Fibroblast of lung (primary cell): ENCODE measurements around the gene SLC1A4. TPM values are rescaled to one million over a fixed set of nuclear protein-coding genes. Genes with fewer than 3 reads are reported as not detected.
"Not testable (repeated sequence)": the region's sequence is repeated elsewhere in the genome, so short reads cannot be mapped to it uniquely, and the experiment has no call there.

Experiments used
- DNase-seq, 2 donors: peaks; one replicate each; pipeline versions ENCODE4 v3.0.0 to v3.0.0-alpha.2; 2010; ENCODE audit warnings: low read depth in 2 of 2
- H2AFZ ChIP-seq: 2 replicates; pipeline ENCODE4 v1.5.1; 2012; ENCODE audit warnings: low read length, control low read depth, inconsistent platforms
- H3K27ac ChIP-seq: 2 replicates; pipeline ENCODE4 v1.5.1; 2011; ENCODE audit warnings: low read length, control low read depth; ENCODE audit not compliant: insufficient read depth
- H3K27me3 ChIP-seq: 2 replicates; pipeline ENCODE4 v1.5.1; 2011; ENCODE audit warnings: mild to moderate bottlenecking, low read length; ENCODE audit not compliant: control insufficient read depth, insufficient read depth
- H3K36me3 ChIP-seq: 2 replicates; pipeline ENCODE4 v1.5.1; 2011; ENCODE audit warnings: low read length; ENCODE audit not compliant: control insufficient read depth, insufficient read depth
- H3K4me1 ChIP-seq: 2 replicates; pipeline ENCODE4 v1.5.1; 2011; ENCODE audit warnings: low read length; ENCODE audit not compliant: control insufficient read depth, insufficient read depth; ENCODE audit errors: extremely low read depth
- H3K4me2 ChIP-seq: 2 replicates; pipeline ENCODE4 v1.5.1; 2011; ENCODE audit warnings: low read length, control low read depth; ENCODE audit not compliant: insufficient read depth; ENCODE audit errors: extremely low read depth
- H3K4me3 ChIP-seq, 4 experiments: fragments of 200-600 bp in 1 of 4; sonication (generic) in 1 of 4; replicated peaks in 1 of 4; 2 replicates each; pipeline ENCODE4 v1.5.1; 2011 to 2016; ENCODE audit warnings: low read length in 4 of 4, low read depth in 3 of 4, mild to moderate bottlenecking in 3 of 4, control low read depth in 2 of 4, inconsistent platforms in 1 of 4, mixed read lengths in 1 of 4; ENCODE audit not compliant: insufficient read depth in 1 of 4; ENCODE audit errors: control extremely low read depth in 1 of 4
- H3K79me2 ChIP-seq: 2 replicates; pipeline ENCODE4 v1.5.1; 2012; ENCODE audit warnings: mild to moderate bottlenecking, low read length, inconsistent platforms; ENCODE audit not compliant: control insufficient read depth, insufficient read depth
- H3K9ac ChIP-seq: 2 replicates; pipeline ENCODE4 v1.5.1; 2011; ENCODE audit warnings: mild to moderate bottlenecking, low read length, control low read depth; ENCODE audit not compliant: insufficient read depth
- H3K9me3 ChIP-seq: 2 replicates; pipeline ENCODE4 v1.5.1; 2012; ENCODE audit warnings: low read depth, low read length; ENCODE audit not compliant: control insufficient read depth, insufficient read depth
- H4K20me1 ChIP-seq: 2 replicates; pipeline ENCODE4 v1.5.1; 2011; ENCODE audit warnings: low read length; ENCODE audit not compliant: control insufficient read depth, insufficient read depth; ENCODE audit errors: extremely low read depth
- EZH2 ChIP-seq: IDR thresholded peaks from 2 replicates; pipeline ENCODE4 v1.5.1; 2012; ENCODE audit warnings: low read length, control low read depth, mild to moderate bottlenecking; ENCODE audit errors: missing control alignments
- polyA plus RNA-seq, 2 donors: library from polyadenylated mRNA; depleted of rRNA in 1 of 2; stranded (reverse) in 1 of 2; unstranded in 1 of 2; fragments of >200 nt; gene quantifications; 2 replicates each; pipeline ENCODE4 v1.2.1, GENCODE V29; 2011 to 2012; ENCODE audit warnings: missing spikeins in 1 of 2
- total RNA-seq: library from RNA; depleted of rRNA; stranded (reverse); fragments of >200 nt; gene quantifications from 2 replicates; pipeline ENCODE4 v1.2.1, GENCODE V29; 2014
- TF ChIP-seq, protein P1 (sequence below), 2 donors: IDR thresholded peaks in 1 of 2; conservative IDR thresholded peaks in 1 of 2; 1 replicate in 1 of 2; 2 replicates in 1 of 2; pipeline ENCODE4 v1.5.1; 2011 to 2012; ENCODE audit warnings: low read length in 2 of 2, control low read depth in 1 of 2, inconsistent platforms in 1 of 2, low read depth in 1 of 2, mild to moderate bottlenecking in 1 of 2

The SLC1A4 gene
- total and polyA plus RNA-seq, 2 donors (not counting 1 experiment from before 2014, with no cell fraction given), result 4.9 to 20.8 TPM

DNA sequence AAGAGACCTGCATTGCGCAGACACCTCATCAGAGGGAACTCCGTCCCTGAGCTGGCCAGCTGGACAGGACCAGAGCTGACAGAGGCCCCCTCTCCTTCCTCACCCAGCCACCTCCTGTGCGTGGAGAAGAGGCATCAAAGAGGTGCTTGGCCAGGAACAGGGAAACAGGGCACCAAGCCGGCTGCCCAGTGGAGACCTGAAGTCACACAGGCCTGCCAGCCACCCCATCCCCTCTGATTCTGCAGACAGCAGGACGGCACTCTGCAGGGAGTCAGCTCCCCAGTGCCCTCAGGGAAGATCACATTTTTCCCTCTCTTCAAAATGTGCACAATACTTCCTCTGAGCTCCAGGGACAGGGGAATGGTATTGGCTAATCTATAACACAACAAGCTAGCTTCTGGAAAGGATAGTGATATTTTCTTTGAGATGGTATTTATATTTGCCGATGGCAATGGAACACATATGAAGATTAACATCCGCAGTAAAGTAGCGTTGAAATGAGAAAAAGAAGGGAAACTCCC lies 30.5 kb downstream of the SLC1A4 start:
- Histone ChIP-seq H2AFZ (no peak overlapping the region), H3K4me2 (no peak overlapping the region), H3K9ac (no peak overlapping the region), H4K20me1 (no peaks in the 10 kb centered on the region), H3K27me3 (no peaks in the 10 kb centered on the region), H3K4me3 (no peak overlapping the region), H3K4me1 (no peaks in the 10 kb centered on the region), H3K9me3 (no peaks in the 10 kb centered on the region), H3K79me2 (no peaks in the 10 kb centered on the region), H3K36me3 (peaks cover 1% of the 10 kb centered on the region), H3K27ac (no peak overlapping the region)
- TF ChIP-seq, protein P1, sequence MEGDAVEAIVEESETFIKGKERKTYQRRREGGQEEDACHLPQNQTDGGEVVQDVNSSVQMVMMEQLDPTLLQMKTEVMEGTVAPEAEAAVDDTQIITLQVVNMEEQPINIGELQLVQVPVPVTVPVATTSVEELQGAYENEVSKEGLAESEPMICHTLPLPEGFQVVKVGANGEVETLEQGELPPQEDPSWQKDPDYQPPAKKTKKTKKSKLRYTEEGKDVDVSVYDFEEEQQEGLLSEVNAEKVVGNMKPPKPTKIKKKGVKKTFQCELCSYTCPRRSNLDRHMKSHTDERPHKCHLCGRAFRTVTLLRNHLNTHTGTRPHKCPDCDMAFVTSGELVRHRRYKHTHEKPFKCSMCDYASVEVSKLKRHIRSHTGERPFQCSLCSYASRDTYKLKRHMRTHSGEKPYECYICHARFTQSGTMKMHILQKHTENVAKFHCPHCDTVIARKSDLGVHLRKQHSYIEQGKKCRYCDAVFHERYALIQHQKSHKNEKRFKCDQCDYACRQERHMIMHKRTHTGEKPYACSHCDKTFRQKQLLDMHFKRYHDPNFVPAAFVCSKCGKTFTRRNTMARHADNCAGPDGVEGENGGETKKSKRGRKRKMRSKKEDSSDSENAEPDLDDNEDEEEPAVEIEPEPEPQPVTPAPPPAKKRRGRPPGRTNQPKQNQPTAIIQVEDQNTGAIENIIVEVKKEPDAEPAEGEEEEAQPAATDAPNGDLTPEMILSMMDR (conservative IDR thresholded peaks at IDR 0.05 in 1 of 2, IDR thresholded peaks at IDR 0.05 in 1 of 2; ENCODE audit: low read depth in 1 of 2, low read length in 2 of 2), result no peak
- no peak for TF ChIP-seq EZH2
- DNase-seq, result no peak

- H3K4me2 ChIP-seq, H3K9ac ChIP-seq, H3K4me3 ChIP-seq, H3K4me1 ChIP-seq, H3K27me3 ChIP-seq, H3K9me3 ChIP-seq, H4K20me1 ChIP-seq, H3K27ac ChIP-seq, DNase-seq, H3K79me2 ChIP-seq, H3K36me3 ChIP-seq, H2AFZ ChIP-seq: not testable (repeated sequence)
These were observed 31.1 kb downstream of the SLC1A4 start for GRCh38 chr2:65020251-65020650.

DNA sequence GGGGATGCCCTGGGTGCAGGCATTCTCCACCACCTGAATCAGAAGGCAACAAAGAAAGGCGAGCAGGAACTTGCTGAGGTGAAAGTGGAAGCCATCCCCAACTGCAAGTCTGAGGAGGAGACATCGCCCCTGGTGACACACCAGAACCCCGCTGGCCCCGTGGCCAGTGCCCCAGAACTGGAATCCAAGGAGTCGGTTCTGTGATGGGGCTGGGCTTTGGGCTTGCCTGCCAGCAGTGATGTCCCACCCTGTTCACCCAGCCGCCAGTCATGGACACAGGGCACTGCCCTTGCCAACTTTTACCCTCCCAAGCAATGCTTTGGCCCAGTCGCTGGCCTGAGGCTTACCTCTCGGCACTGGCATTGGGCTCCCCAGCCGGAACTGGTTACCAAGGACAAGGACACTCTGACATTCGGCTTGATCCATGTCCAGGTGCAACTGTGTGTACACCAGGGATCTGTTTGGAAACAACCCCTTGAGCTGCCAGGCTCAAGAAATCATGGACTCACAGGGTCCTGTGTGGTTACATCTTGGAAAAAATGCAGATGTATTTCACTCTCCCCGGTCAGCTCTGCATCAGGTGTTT lies 31.8 kb downstream of the SLC1A4 start:
- Histone ChIP-seq H4K20me1 (no peaks in the 10 kb centered on the region), H3K79me2 (no peaks in the 10 kb centered on the region), H3K36me3 (peaks cover 1% of the 10 kb centered on the region), H3K4me2 (no peak overlapping the region), H3K9me3 (no peaks in the 10 kb centered on the region), H3K27ac (no peak overlapping the region), H2AFZ (no peak overlapping the region), H3K9ac (no peak overlapping the region), H3K27me3 (no peaks in the 10 kb centered on the region), H3K4me1 (no peaks in the 10 kb centered on the region), H3K4me3 (no peak overlapping the region)
- no peak for DNase-seq
- no peak for TF ChIP-seq EZH2
- TF ChIP-seq, protein P1 (conservative IDR thresholded peaks at IDR 0.05 in 1 of 2, IDR thresholded peaks at IDR 0.05 in 1 of 2; ENCODE audit: low read depth in 1 of 2, low read length in 2 of 2), result no peak
